Measurements from ENCODE around the gene ZC3H7A.

ZC3H7A gene

DNA sequence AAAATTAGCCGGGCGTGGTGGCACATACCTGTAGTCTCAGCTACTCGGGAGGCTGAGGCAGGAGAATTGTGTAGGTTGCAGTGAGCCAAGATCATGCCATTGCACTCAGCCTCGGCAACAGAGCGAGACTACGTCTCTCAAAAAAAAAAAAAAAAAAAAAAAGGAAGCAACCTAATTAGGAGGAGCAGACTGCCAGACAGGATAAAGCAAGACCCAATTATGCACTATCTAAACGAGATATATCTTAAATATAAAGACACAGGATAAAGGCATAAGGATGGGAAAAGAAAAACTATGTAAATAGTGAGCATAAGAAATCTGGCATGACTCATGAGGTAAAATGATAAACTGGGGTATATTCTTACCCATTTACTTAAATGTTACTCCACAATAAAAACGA is 59.3 kb downstream of the ZC3H7A start:
- DNase-seq (ENCODE audit: low read depth in 1 of 2, low spot score in 1 of 2), result no peak

DNA sequence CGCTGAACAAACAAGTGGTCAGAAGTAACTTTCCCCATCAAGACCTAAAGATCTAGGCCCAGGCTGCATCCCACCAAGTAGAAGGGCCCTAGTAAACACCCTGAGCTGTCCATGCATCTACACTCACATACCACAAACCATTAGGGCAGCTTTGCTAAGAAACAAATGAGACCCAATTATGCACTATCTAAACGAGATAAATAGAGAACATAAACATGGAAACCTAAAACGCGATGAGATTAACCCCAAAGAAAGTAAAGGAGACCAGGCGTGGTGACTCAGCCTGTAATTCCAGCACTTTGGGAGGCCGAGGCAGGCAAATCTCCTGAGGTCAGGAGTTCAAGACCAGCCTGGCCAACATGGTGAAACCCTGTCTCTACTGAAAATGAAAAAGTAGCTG is 60.2 kb downstream of the ZC3H7A start:
- no peak for DNase-seq (ENCODE audit: low read depth in 1 of 2, low spot score in 1 of 2)

DNA sequence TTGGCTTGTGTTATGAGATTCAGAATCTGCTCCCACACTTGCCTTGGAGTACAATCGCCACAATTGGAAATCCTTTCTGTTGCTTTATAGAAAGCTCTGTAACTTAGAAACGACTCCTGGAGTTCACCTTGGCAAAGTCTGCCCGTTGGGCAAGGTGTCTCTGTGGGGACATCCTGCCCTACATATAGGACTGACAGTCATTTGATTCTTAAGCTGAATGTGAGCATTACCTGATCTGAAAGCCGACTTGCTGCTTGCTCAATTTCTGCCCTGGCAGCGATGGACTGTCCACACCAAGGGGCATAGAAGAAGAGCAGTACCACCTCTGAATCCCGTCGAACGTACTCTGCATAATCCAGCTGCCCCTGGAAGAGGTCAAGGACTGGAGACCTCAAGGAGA is 61.3 kb downstream of the ZC3H7A start:
- no peak for DNase-seq (ENCODE audit: low read depth in 1 of 2, low spot score in 1 of 2)

DNA sequence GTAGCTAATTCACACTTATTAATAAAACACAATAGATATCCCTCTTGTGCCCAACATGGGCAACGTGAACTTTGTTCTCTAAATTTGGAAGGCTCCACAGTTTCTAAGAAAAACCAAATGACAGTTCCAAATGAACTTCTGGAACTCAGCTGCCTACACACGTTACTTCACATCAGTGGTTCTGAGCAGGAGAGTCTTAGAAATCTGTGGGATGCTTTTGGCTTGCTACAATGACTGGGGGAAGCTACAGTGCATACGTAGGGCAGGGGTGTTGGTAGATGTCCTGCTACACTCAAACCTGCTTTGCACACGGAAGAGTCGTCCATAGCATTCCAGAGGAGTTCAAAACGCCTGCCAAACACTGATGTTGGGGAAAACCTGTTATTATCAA is 62.4 kb downstream of the ZC3H7A start:
- DNase-seq (ENCODE audit: low read depth in 1 of 2, low spot score in 1 of 2), result no peak

DNA sequence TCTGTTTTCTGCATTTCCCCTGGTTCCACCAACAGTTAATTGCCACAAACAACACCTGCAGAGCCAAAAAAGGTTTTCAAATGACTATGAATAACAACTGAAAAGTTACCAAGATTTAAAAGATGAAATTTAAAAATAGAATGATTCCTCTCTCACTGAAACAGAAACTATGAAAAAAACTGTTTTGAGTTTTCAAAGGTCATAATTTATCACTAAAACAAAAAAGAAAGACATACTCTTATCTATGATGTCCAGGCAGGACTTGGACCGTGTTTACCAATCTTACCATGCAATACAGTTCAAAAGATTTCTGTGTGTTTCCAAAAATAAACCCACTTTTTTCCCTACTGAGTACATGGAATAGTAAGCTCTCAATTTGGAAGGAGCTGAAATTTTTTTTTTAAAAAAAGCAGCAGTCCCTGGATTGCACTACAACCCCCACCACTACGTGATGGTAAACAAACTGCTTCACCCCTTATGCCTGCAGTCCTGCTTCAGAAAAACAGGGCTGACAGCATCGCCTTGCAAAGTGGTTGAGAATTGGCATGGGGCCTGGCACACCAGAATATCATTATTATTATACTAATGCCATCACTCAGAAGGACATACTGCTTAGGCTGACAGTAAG is 62.9 kb downstream of the ZC3H7A start:
- DNase-seq (ENCODE audit: low read depth in 1 of 2, low spot score in 1 of 2), result no peak

DNA sequence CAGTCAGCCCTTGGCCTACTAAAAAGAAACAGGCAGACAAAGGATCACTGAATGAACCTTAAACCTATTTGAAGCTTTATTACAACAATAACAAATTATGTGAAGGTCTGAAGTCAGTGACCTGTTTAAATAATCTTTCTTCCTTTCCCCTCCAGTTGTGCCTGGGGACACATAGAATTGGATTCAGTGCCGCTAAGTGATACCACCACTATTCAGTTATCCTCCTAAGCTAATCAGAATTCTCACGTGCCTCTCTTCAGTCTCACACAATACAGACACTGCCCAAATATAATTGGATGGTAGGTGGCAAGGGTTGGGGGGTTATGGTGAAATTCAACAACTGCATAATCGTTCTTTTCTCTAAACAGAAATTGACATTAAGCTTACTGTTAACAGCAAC is 65.8 kb downstream of the ZC3H7A start:
- no peak for DNase-seq (ENCODE audit: low read depth in 1 of 2, low spot score in 1 of 2)

DNA sequence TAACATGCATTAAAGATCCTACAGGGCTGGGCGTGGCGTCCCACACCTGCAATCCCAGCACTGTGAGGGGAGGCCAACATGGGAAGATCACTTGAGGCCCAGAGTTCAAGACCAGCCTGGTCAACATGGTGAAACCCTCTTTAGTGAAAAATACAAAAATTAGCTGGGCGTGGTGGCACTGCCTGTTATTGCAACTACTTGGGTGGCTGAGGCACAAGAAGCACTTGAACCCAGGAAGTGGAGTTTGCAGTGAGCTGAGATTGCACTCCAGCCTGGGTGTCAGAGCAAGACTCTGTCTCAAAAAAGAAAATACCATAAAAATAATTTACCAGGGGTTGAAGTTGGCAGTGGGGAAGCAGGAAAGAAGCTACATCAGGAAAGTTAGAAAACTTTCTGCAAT is 67.3 kb downstream of the ZC3H7A start:
- DNase-seq (ENCODE audit: low read depth in 1 of 2, low spot score in 1 of 2), result no peak

DNA sequence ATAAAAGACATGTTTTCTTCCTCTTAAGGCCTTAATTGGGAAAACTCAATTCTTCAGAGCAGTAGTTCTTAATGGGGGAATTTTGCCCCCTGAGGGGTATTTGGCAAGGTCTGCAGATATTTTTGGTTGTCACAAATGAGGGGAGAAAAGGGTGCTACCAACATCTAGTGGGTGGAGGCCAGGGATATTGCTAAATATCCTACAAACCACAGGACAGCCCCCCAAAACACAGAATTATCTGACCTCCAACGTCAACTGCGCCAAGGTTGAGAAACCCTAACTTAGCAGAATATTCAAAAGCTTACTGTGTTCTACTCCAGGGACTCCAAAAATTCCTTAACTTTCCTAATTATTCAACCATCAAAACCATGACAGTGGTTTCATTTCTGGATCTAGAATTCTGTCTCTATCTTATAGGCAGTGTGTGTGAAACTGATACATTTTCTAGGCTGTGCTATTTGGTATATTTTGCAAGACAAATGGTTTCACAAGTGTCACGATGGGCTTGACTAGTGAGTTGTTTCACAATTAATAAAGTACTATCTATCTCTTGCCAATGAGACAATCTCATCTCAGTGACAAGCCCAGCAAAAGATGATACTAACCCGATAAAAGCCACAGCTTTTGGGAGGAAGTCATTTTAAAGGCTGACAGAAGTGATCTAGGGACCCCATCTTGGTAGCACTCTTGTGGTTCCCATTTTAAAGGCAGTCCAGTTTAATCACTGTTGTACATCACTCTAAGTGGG is 69.1 kb downstream of the ZC3H7A start:
- DNase-seq (ENCODE audit: low read depth in 1 of 2, low spot score in 1 of 2), result no peak

DNA sequence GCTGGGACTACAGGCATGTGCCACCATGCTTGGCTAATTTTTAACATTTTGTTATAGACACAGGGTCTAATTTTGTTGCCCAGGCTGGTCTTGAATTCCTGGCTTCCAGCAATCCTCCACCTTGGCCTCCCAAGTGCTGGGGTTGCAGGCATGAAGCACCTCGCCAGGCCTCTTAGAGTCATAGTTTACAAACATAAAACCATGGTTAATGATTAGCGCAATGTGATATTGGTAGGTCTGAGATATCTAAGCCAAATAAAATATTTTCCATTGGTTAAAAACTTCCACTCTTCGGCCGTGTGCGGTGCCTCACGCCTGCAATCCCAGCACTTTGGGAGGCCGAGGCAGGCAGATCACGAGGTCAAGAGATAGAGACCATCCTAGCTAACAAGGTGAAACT is 71.0 kb downstream of the ZC3H7A start:
- no peak for DNase-seq (ENCODE audit: low read depth in 1 of 2, low spot score in 1 of 2)

DNA sequence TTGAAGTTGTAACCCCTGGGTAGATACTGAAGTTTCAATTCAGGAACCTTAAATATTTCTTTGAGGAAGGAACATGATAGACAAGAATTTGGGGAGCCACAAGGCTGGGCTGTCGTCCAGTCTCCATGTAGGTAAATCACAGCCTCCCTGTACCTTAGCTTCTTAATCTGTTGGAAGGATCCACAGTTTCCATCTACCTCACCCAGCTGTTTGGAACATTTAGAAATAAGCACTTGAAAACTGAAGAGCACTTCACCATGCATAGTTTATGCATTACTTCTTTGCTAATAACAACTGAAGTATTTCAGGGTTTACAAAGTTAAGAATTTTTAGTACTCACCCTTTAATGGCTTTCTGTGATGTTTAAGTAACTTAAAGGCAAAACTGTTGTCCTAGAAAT is 71.6 kb downstream of the ZC3H7A start:
- DNase-seq (ENCODE audit: low read depth in 1 of 2, low spot score in 1 of 2), result no peak

DNA sequence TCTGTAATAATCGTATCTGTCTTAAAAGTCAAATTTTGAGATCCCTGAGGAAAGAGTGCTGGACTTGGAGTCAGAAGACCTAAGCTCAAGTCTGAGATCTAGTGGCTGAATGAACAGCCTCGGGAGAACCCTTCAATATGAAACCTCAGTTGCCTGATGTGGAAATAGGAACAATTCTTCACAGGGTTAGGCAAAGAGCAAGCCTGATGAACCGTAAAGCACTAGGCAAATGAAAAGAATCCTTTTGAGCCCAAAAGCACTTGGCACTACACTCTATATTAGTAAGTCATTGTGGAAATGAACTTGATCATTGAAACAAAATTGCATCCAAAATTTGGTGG is 74.6 kb downstream of the ZC3H7A start:
- DNase-seq (ENCODE audit: low read depth in 1 of 2, low spot score in 1 of 2), result no peak

DNA sequence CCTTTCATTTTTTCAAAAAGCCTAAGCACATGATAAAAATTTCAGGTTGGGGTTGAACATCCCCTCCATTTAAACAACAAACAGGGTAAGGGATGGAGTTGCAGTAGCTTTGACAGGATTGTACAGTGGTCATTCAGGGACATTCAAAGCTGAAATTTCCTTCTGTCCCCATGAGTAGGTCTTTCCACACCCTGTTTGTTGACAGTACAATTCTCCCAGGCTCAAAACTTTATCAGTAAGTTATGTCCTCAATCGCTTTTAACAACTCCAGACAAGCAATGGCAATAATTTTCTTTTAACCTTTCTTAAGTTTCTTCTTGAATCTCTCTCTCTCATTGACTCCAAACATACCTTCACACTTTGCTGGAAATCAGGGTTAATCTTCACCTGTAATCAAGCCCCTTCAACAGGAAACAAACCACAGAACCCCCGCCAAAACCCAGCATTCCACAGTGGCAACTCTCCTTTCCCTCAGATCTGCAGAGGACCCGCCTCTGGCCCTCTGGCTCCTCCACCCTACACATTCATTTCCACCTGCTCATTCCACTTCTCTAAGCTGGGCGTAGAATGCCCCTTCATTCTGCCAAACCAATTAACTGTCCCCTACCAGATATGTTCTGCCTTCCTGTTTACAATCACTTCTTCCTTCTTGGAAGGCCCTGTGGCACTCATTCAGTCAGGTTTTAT is 75.1 kb downstream of the ZC3H7A start:
- DNase-seq (ENCODE audit: low read depth in 1 of 2, low spot score in 1 of 2), result no peak

DNA sequence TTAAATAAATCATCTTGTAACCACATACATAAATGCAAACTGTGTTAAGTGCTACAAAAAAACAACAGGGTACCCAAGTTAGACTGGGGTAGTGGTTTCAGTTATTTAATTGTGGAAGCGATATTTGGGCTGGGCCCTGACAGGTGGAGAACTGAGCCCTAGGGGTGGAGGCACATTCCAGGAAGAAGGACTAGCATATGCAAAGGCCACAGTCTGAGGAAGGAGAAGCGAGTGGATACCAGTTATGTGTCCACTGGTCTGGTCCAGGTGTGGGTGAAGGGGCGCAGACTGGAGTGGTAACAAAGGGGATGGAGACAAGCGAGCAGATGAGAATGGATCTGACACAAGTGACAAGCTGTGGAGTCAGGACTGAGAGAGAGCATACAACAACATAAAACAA is 77.3 kb downstream of the ZC3H7A start:
- DNase-seq (ENCODE audit: low read depth in 1 of 2, low spot score in 1 of 2), result no peak

DNA sequence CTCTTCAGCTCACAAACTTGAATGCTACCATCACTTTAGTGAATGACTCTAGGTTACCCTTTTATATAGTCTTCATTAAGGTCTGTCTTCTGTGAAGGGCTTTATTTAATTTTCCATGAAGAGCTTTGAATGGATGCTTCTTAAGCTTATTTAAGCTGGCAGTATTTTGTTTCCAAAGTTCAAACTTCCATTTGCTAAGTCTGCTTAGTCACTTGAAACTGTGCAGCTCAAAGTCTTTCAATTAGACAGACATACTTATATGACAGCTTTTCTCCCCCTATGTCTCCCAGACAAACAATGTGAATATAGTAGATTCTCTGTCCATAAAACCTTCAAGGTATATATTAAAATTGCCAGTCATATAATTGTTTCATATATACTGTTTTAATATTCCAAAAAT is 77.9 kb downstream of the ZC3H7A start:
- no peak for DNase-seq (ENCODE audit: low read depth in 1 of 2, low spot score in 1 of 2)

DNA sequence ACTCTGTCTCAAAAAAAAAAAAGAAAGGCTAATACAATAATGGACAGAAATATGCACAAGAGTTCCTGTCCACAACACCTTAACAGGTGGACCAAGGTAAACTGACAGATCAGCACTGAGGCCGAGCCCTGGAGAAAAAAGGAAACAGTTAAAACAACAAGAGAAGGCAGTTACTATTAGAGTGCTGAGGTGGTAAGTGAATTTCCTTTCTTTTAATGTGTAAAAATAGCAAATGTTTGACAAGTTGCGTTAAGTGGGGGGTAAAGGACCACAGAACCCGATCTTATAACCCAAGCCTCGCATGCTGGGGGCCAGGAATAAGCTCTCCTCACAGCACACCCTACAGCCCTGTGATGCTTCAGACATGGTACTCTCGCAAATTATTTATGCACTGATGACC is 79.2 kb downstream of the ZC3H7A start:
- DNase-seq (ENCODE audit: low read depth in 1 of 2, low spot score in 1 of 2), result no peak

DNA sequence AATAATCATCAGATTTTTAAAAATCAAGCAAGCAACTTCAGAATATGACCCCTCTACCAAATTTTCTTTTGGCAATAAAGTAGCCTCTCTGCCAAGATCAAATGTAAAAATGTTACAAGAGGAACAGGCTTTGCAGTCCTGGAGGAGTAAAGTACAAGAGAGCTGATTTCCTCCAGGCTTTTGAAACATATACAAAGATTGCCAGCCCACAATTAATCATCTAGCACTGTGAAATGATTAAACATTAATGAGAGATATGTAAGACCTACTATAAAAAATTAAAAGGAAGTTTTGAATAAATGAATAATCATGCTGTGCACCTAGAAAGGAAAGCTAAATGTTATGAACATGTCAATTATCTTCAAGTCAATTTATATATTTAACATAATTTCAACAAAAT is 80.7 kb downstream of the ZC3H7A start:
- DNase-seq (ENCODE audit: low read depth in 1 of 2, low spot score in 1 of 2), result no peak

DNA sequence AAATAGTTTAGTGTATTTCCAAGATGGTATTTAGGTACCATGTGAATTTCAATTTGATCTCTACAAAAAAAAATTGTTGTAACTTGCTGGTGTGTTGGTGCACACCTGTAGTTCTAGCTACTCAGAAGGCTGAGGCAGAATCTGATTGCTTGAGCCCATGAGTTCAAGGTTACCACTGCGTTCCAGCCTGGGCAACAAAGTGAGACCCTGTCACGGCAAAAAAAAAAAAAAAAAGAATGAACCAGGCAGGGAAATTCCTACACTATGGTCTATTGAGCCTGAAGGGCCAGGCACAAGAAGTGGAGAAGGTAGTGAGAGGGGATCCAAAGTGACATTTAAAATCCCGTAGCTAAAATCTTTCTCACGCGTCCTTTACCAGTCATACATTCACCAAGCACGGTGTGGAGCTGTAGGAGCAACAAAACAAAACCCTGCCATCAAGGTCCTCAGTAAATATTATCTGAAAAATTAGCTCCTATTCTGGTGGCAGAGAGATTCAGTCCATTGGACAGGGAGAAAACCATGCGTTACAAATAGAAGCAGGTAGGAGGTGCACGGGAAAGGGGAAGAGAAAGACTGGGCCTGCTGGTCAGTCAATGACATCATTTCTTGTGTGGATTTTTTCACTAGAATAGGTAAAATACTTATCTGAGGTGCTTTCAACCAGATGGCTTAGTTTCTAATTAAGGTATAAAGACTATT is 81.7 kb downstream of the ZC3H7A start:
- no peak for DNase-seq (ENCODE audit: low read depth in 1 of 2, low spot score in 1 of 2)

DNA sequence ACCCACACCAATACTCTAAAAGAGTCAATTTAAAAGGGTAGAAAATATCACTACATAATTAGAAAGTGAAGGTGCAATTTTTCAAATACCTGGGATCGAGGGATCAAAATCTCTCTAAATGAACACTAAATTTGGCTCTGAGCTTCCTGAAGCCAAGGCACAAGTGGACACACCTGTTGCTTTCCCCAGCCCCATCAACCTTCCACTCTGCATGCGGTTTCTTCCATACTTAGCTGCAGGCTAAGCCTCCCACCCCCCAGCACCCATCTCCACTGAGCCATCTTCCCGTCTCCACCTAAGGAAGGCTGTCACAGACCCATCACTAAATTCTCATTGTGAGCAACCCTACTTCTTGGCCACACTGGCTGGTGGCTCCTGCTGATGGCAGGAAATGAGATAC is 84.9 kb downstream of the ZC3H7A start:
- no peak for DNase-seq (ENCODE audit: low read depth in 1 of 2, low spot score in 1 of 2)

DNA sequence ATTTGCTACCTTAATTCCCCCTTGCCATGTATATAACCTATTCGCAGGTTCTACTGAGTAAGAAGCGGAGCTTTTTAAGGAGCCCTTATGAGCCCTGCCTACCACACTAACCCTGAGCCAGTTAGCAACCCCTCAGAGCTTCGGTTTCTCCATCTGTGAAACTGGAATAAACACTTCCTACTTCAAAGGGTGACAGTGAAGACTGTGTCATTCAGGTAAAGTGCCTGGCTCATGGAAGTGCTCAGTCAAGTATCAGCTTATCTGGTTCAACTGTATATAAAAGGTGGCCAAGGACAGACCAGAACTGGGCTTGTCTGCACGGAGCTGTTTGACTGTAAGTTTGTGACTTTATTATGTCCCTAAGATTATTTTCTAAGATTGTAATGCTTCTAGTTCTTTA is 85.4 kb downstream of the ZC3H7A start:
- no peak for DNase-seq (ENCODE audit: low read depth in 1 of 2, low spot score in 1 of 2)

DNA sequence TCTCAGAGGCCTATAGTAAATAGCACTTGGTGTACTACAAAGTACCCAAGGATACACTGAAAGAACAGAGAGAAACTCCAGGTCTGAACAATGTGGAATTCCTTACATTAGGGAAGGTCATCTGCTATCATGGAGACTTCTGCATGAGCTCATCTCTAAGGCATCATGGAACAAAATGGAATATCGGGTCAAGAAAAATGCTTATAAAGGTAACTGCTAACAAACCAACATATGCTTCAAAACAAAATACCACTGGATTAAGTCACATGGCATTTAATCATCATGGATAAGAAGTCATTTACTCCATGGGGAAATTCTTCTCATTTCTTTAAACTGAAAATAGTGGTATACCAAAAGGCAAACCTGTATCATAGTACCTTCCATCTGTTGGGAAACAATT is 88.6 kb downstream of the ZC3H7A start:
- no peak for DNase-seq (ENCODE audit: low read depth in 1 of 2, low spot score in 1 of 2)

DNA sequence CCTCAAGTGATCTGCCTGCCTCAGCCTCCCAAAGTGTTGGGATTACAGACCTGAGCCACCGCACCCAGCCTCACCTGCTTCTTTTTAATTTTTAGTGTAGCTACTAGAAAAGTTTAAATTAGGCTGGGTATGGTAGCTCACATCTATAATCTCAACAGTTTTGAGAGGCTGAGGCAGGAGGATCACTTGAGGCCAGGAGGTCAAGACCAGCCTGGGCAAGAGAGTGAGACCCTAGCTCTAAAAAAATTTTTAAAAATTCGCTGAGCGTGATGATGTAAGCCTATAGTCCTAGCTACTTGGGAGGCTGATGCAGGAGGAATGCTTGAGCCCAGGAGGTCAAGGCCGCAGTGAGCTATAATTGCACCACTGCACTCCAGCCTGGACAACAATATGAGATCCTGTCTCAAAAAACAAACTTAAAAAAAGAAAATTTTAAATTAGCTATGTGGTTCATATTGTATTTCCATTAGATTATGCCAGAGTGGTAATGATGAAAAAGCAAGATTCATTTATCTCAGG is 89.3 kb downstream of the ZC3H7A start:
- DNase-seq (ENCODE audit: low read depth in 1 of 2, low spot score in 1 of 2), result no peak

DNA sequence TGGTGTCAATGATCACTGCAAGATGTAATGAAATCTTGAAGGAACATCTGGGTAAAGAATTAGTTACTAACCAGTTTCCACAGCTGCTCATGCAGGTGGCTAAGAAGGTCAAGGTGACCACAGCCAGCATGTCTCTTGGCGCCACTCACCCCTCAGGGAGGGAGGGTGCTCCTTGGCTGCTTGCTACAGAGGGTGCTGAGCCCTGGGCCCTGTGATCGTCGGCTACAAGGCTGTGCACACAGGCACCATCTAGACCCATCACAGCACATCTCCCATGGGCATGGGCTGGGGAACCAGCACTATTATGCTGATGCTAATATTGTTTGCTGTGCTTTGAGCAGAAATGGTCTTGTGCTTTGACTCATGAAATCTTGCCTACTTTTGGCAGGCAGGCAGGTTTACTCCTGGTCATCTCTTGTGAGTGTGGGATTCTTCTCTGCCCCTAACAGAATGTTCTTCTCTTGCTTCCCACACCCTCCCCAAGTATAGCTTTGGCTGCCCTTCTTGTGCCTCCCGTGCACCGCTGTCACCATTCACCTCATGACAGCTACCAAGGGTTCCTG is 90.8 kb downstream of the ZC3H7A start:
- DNase-seq (ENCODE audit: low read depth in 1 of 2, low spot score in 1 of 2), result no peak

Measured in activated CD4-positive, alpha-beta T cell treated with anti-CD3 and anti-CD28 coated beads, Interleukin-2, amount 50 U/mL, for 24 hours (primary cell).